ENCODE results near the gene TRIML1. TPM values are rescaled to one million over a fixed set of nuclear protein-coding genes. Genes with fewer than 3 reads are reported as not detected.

TRIML1 gene
- total and polyA plus RNA-seq, 2 of the 8 experiments (the other 6 are each of a cell fraction or from before 2014, with no cell fraction given), result not detected

GRCh38 chr4:188107931-188108843 lies 31.1 kb upstream of the TRIML1 start:
- Histone ChIP-seq H3K4me2 (ENCODE audit: insufficient read depth in 1 of 2, low read depth in 2 of 2, low read length in 2 of 2) (peak overlapping the region; percentile 67 to 73), H3K79me1 (ENCODE audit: low read depth, low read length) (peaks cover 5% of the 10 kb centered on the region), H2BK120ac (replicated peaks; ENCODE audit: low read depth, low read length) (peak overlapping the region; percentile 38), H3K79me2 (ENCODE audit: control insufficient read depth in 1 of 2, insufficient read depth in 2 of 2, low read length in 2 of 2) (peaks cover 7 to 23% of the 10 kb centered on the region in 2 experiments), H3K9me3 (ENCODE audit: insufficient read depth in 2 of 2, low read depth in 1 of 2, low read length in 1 of 2) (no peaks in the 10 kb centered on the region), H2BK5ac (ENCODE audit: low read depth, low read length) (peak overlapping the region; percentile 99), H3K4me3 (ENCODE audit: extremely low read depth in 1 of 4, insufficient read depth in 2 of 4, low read depth in 3 of 4, low read length in 4 of 4) (peak overlapping the region; percentile 31 to 70 (median 37)), H3K23me2 (ENCODE audit: low read depth, low read length) (peaks cover 5% of the 10 kb centered on the region; the same call in 1 of the 2 replicates), H3K27ac (ENCODE audit: low read depth, low read length) (peak overlapping the region; percentile 88), H2BK15ac (ENCODE audit: low read length) (no peak overlapping the region), H3K14ac (ENCODE audit: insufficient read length) (no peak overlapping the region), H3K56ac (replicated peaks; ENCODE audit: insufficient read length, low read depth, low read length) (peak overlapping the region; percentile 95), H2AK5ac (ENCODE audit: low read depth, low read length) (peak overlapping the region; percentile 34), H2BK20ac (ENCODE audit: low read length) (peak overlapping the region; percentile 98), H3K27me3 (replicated peaks in 1 of 4; ENCODE audit: control insufficient read depth in 3 of 4, extremely low read depth in 1 of 4, insufficient read depth in 3 of 4, low read length in 3 of 4) (no peaks in the 10 kb centered on the region), H3K23ac (ENCODE audit: insufficient read length) (no peak overlapping the region), H4K8ac (ENCODE audit: extremely low read depth, insufficient read depth, low read length) (no peak overlapping the region), H4K91ac (replicated peaks; ENCODE audit: insufficient read length, low read length) (peak overlapping the region; percentile 87), H3K18ac (ENCODE audit: extremely low read depth, low read length) (peak overlapping the region; percentile 99), H3K36me3 (ENCODE audit: control insufficient read depth in 2 of 4, insufficient read depth in 4 of 4, low read length in 3 of 4) (peaks cover 7 to 19% (median 15%) of the 10 kb centered on the region in 4 experiments; a peak in 7 of 8 replicates), H4K20me1 (replicated peaks in 1 of 2; ENCODE audit: control insufficient read depth in 1 of 2, insufficient read depth in 2 of 2, low read length in 2 of 2) (no peaks in the 10 kb centered on the region), H3K9ac (replicated peaks in 1 of 4; ENCODE audit: extremely low read depth in 1 of 4, low read depth in 3 of 4, low read length in 3 of 4) (peak overlapping the region in 3 of 4 experiments; percentile 9 to 53 (median 9); a peak in 2 of 7 replicates), H4K5ac (ENCODE audit: insufficient read length, low read depth, low read length) (peak overlapping the region; percentile 96), H2AFZ (ENCODE audit: low read length) (no peak overlapping the region), H3K4me1 (replicated peaks in 1 of 4; ENCODE audit: control insufficient read depth in 3 of 4, insufficient read depth in 4 of 4, low read length in 3 of 4) (peaks cover 0 to 16% (median 8%) of the 10 kb centered on the region in 4 experiments; a peak in 6 of 7 replicates), H2BK12ac (ENCODE audit: low read depth, low read length) (peak overlapping the region; percentile 98), H3K4ac (replicated peaks; ENCODE audit: insufficient read length, low read depth, low read length) (peak overlapping the region; percentile 7)
- CTCF ChIA-PET (ENCODE audit: partially characterized antibody), result interaction anchor here (1.0 to 2.2 kb wide), 3 partner anchors 40 to 138 kb away, joined by 3 to 6 read pairs (median 4); no protein-coding TSS in a partner anchor
- POLR2A ChIA-PET (ENCODE audit: partially characterized antibody), result interaction anchor here (0.6 to 5.3 kb wide), 29 partner anchors 8 to 868 kb away, joined by 3 to 23 read pairs (median 3); partner anchors contain the start of gene ZFP42
- peak; percentile 56 to 72 for DNase-seq (ENCODE audit: low read depth in 1 of 2, low spot score in 2 of 2)
- peak; percentile 97 for FAIRE-seq
- 2% methylated on average over 10 of the region's 10 CpGs; no CpG with 5 or more reads in 1 of the 2 experiments for WGBS, 2 experiments (ENCODE audit: extremely low coverage in 1 of 2, insufficient coverage in 1 of 2, insufficient read length in 1 of 2, insufficient replicate concordance in 2 of 2, low coverage in 1 of 2, low lambda C conversion rate in 2 of 2, missing lambda C conversion rate in 1 of 2)
- TF ChIP-seq CTCF (IDR thresholded peaks at IDR 0.05; ENCODE audit: control extremely low read depth in 1 of 3, insufficient read depth in 1 of 3, low read depth in 1 of 3, low read length in 3 of 3), result no peak
- no peak for TF ChIP-seq BCL11A (IDR thresholded peaks at IDR 0.05; ENCODE audit: low read depth in 2 of 2, low read length in 2 of 2)
- 0 out of 3 replicates have a peak, but pooled peaks of 1 of the 2 experiments have one; percentile 51 for TF ChIP-seq EP300 (IDR thresholded peaks at IDR 0.05; ENCODE audit: borderline replicate concordance in 1 of 2, low read depth in 2 of 2, low read length in 2 of 2)
- no peak for TF ChIP-seq SP2 (IDR thresholded peaks at IDR 0.05; ENCODE audit: low read length)
- TF ChIP-seq POLR2A (IDR thresholded peaks at IDR 0.05; ENCODE audit: control extremely low read depth in 1 of 2, low read depth in 2 of 2, low read length in 2 of 2), result no peak; a peak in 1 of 3 replicates
- TF ChIP-seq CEBPB (IDR thresholded peaks at IDR 0.05; ENCODE audit: low read depth, low read length), result no peak
- peak; percentile 43; the same call in 1 of the 2 replicates for TF ChIP-seq TBP (IDR thresholded peaks at IDR 0.05; ENCODE audit: low read depth, low read length)

Measured in H1 (cell line).